SK-N-SH (cell line): ENCODE measurements around the gene OSBP. TPM values are rescaled to one million over a fixed set of nuclear protein-coding genes. Genes with fewer than 3 reads are reported as not detected.

Experiments used
- CTCF ChIA-PET: fragments of 300-600, 350-600 bp; formaldehyde crosslinking; extraction: SDS; loops from one replicate; lab custom pipeline; 2021; lab: Yijun Ruan, JAX
- POLR2A ChIA-PET: fragments of 350-600 bp; sonication (Branson Sonifier 250); formaldehyde crosslinking; extraction: SDS; loops from one replicate; lab custom pipeline; 2020; ENCODE audit warnings: antibody characterized with exemption, inconsistent platforms; lab: Yijun Ruan, JAX
- DNase-seq: peaks from one replicate; pipeline ENCODE4 v3.0.0; 2012
- H2AFZ ChIP-seq: fragments of 200-600 bp; sonication (generic); 2 replicates; pipeline ENCODE4 v1.8.1; 2016; ENCODE audit warnings: antibody characterized with exemption, mild to moderate bottlenecking, low read depth
- H3F3A ChIP-seq: fragments of 200-600 bp; sonication (generic); replicated peaks from 2 replicates; pipeline ENCODE3; 2016; ENCODE audit warnings: antibody characterized with exemption, mild to moderate bottlenecking; ENCODE audit not compliant: insufficient read depth
- H3K27ac ChIP-seq, 2 experiments: fragments of 200-500 bp in 1 of 2; fragments of 200-600 bp in 1 of 2; sonication (Bioruptor generic) in 1 of 2; sonication (generic), shearing (Covaris generic) in 1 of 2; 2 replicates each; pipeline versions ENCODE4 v1.5.1 to v1.6.1; 2014 to 2016; ENCODE audit warnings: low read depth in 2 of 2, inconsistent platforms in 1 of 2, low read length in 1 of 2, mild to moderate bottlenecking in 1 of 2, mixed read lengths in 1 of 2
- H3K27me3 ChIP-seq: fragments of 200-600 bp; sonication (generic), shearing (Covaris generic); 2 replicates; pipeline ENCODE4 v1.6.1; 2016; ENCODE audit warnings: mixed run types; ENCODE audit not compliant: insufficient read depth
- H3K36me3 ChIP-seq, 2 experiments: fragments of 200-500 bp in 1 of 2; fragments of 200-600 bp in 1 of 2; sonication (Bioruptor generic) in 1 of 2; sonication (generic) in 1 of 2; replicated peaks in 1 of 2; 2 replicates each; pipeline versions ENCODE3 to v1.5.1; 2014 to 2016; ENCODE audit warnings: low read length in 1 of 2, mild to moderate bottlenecking in 1 of 2; ENCODE audit not compliant: insufficient read depth in 2 of 2, control insufficient read depth in 1 of 2
- H3K4me1 ChIP-seq, 2 experiments: fragments of 200-500 bp in 1 of 2; fragments of 200-600 bp in 1 of 2; sonication (Bioruptor generic) in 1 of 2; sonication (generic), shearing (Covaris generic) in 1 of 2; 2 replicates each; pipeline versions ENCODE4 v1.5.1 to v1.6.1; 2014 to 2016; ENCODE audit warnings: low read depth in 1 of 2, low read length in 1 of 2, mixed run types in 1 of 2; ENCODE audit not compliant: insufficient read depth in 2 of 2, control insufficient read depth in 1 of 2
- H3K4me2 ChIP-seq: fragments of 200-600 bp; sonication (generic), shearing (Covaris generic); 2 replicates; pipeline ENCODE4 v1.6.1; 2017; ENCODE audit warnings: mixed run types
- H3K4me3 ChIP-seq, 2 experiments: fragments of 200-500 bp in 1 of 2; fragments of 200-600 bp in 1 of 2; sonication (Bioruptor generic) in 1 of 2; sonication (generic), shearing (Covaris generic) in 1 of 2; 2 replicates each; pipeline versions ENCODE4 v1.5.1 to v1.8.1; 2014 to 2016; ENCODE audit warnings: low read depth in 2 of 2, inconsistent platforms in 1 of 2, low read length in 1 of 2, mild to moderate bottlenecking in 1 of 2, mixed read lengths in 1 of 2, moderate library complexity in 1 of 2
- H3K79me2 ChIP-seq: fragments of 200-600 bp; sonication (generic); 2 replicates; pipeline ENCODE4 v1.8.1; 2017; ENCODE audit warnings: mild to moderate bottlenecking; ENCODE audit not compliant: insufficient read depth
- H3K9ac ChIP-seq: fragments of 200-600 bp; sonication (generic); 2 replicates; pipeline ENCODE4 v1.6.1; 2017; ENCODE audit warnings: mixed run types
- H3K9me2 ChIP-seq: fragments of 200-600 bp; sonication (generic); 2 replicates; pipeline ENCODE4 v1.6.1; 2017; ENCODE audit warnings: mixed run types
- H3K9me3 ChIP-seq: fragments of 200-600 bp; sonication (generic); 2 replicates; pipeline ENCODE4 v1.6.1; 2017; ENCODE audit warnings: mixed run types, mild to moderate bottlenecking, moderate library complexity
- H4K20me1 ChIP-seq: fragments of 200-600 bp; sonication (generic); 2 replicates; pipeline ENCODE4 v1.6.1; 2017; ENCODE audit warnings: mild to moderate bottlenecking, mixed run types; ENCODE audit not compliant: insufficient read depth
- CHD2 ChIP-seq: fragments of 150-350 bp; IDR thresholded peaks from 2 replicates; pipeline ENCODE4 v1.6.1; 2018; ENCODE audit warnings: low read length; ENCODE audit not compliant: partially characterized antibody
- ELF1 ChIP-seq: IDR thresholded peaks from 2 replicates; pipeline ENCODE4 v1.4.0; 2012
- NFIC ChIP-seq: IDR thresholded peaks from 2 replicates; pipeline ENCODE4 v1.4.0; 2012; ENCODE audit warnings: borderline replicate concordance
- POLR2AphosphoS5 ChIP-seq: IDR thresholded peaks from 2 replicates; pipeline ENCODE4 v1.6.1; 2012; ENCODE audit warnings: low read depth, low read length
- RAD21 ChIP-seq: IDR thresholded peaks from 2 replicates; pipeline ENCODE4 v1.6.1; 2012; ENCODE audit warnings: mild to moderate bottlenecking, low read length
- SIN3A ChIP-seq: IDR thresholded peaks from 2 replicates; pipeline ENCODE4 v1.6.1; 2012; ENCODE audit warnings: low read depth, mild to moderate bottlenecking, low read length, moderate library complexity, borderline replicate concordance
- WGBS: methylation state at CpG from one replicate; pipeline ENCODE4 v1.1.6; 2017; ENCODE audit warnings: low lambda C conversion rate; 5-methylcytosine and 5-hydroxymethylcytosine counted together
- polyA plus RNA-seq, 3 experiments: library from polyadenylated mRNA; depleted of rRNA; stranded (reverse); fragments of >200 nt; gene quantifications; 2 replicates each; pipeline ENCODE4 v1.2.3, GENCODE V29; 2012
- TF ChIP-seq, protein P1 (sequence below): IDR thresholded peaks from 2 replicates; pipeline ENCODE4 v1.4.0; 2012; ENCODE audit warnings: low read depth, borderline replicate concordance
- TF ChIP-seq, protein P2 (sequence below): IDR thresholded peaks from 2 replicates; pipeline ENCODE4 v1.4.0; 2012; ENCODE audit warnings: low read depth, borderline replicate concordance
- TF ChIP-seq, protein P3 (sequence below): IDR thresholded peaks from 2 replicates; pipeline ENCODE4 v1.6.1; 2012; ENCODE audit warnings: mild to moderate bottlenecking, low read depth, low read length, moderate library complexity
- TF ChIP-seq, protein P4 (sequence below): IDR thresholded peaks from 2 replicates; pipeline ENCODE4 v1.4.0; 2012; ENCODE audit warnings: low read depth

OSBP gene
- polyA plus RNA-seq, 1 of the 3 experiments (the other 2 are of a cell fraction) = 12.1 TPM

DNA sequence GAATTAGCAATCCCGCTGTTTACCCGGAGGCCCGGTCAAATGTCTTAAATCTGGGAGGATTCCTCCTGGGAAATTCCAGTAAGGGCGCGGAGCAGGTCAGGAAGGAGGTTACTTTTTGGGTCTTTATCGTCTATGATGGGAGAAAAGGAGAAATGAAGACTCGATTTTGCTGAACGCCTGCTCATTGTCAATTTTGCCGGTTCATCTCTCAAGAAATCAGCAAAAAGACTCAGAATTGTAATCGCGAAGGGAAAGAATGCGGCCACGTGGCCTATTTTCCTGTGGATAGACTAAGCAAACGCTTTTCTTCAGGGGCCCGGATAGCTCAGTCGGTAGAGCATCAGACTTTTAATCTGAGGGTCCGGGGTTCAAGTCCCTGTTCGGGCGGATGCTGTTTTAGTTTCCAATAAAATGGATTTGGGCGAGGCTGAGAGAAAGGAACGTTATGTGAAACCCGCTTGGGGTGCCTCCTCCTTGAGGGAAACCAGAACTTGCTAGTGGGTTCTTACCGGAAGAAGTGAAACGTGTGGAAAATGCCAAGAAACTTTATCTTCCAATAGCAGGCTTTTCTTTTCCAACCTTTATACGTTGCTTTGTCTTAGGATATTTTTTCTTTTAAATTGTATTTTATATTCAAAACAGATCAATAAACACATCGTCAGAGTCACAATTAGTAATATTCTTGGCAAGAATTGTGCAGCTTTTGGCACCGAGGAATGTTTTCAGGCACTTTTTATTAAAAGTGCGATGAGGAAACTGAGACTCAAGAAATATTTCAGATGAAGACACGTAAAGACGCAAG is 59.3 kb downstream of the OSBP start (continued):
- TF ChIP-seq, protein P1, sequence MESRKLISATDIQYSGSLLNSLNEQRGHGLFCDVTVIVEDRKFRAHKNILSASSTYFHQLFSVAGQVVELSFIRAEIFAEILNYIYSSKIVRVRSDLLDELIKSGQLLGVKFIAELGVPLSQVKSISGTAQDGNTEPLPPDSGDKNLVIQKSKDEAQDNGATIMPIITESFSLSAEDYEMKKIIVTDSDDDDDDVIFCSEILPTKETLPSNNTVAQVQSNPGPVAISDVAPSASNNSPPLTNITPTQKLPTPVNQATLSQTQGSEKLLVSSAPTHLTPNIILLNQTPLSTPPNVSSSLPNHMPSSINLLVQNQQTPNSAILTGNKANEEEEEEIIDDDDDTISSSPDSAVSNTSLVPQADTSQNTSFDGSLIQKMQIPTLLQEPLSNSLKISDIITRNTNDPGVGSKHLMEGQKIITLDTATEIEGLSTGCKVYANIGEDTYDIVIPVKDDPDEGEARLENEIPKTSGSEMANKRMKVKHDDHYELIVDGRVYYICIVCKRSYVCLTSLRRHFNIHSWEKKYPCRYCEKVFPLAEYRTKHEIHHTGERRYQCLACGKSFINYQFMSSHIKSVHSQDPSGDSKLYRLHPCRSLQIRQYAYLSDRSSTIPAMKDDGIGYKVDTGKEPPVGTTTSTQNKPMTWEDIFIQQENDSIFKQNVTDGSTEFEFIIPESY = no peak
- 0 out of 2 replicates have a peak, but pooled peaks have one; percentile 35 for TF ChIP-seq SIN3A
- TF ChIP-seq CHD2 = peak; percentile 61
- peak; percentile 27; the same call in 1 of the 2 replicates for TF ChIP-seq POLR2AphosphoS5
- TF ChIP-seq NFIC = no peak
- no peak for TF ChIP-seq RAD21

DNA sequence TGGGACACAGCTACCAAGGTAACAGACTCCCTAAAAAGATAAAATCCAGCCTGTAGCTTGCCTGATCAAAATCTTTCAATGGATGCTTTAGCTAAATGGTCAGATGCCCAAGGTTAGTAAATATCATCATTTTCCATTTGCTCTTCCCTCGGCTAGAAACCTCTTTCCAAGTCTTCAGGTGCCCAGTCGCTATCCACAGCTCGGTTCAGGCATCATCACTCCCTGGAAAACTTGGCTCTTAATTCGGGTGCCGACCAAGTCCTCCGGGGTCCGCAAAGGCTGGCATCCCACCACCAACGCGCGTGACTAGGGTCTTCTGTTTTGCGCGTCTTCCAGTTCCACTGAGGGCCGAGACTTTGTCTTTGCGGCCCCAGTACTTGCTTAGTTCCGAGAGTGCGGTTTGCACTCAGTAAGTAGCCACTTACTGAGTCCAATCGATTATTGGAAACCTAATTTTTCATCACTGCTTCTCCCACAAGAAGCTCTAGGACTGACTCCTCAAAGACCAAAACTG is 59.9 kb downstream of the OSBP start:
- 8% methylated on average over 15 of the region's 17 CpGs for WGBS
- POLR2A ChIA-PET = no interaction called here
- Histone ChIP-seq H3K4me3 (peak overlapping the region; percentile 61 to 62), H2AFZ (peak overlapping the region; percentile 92), H3K4me1 (peaks cover 0 to 5% of the 10 kb centered on the region in 2 experiments; a peak in 2 of 4 replicates), H4K20me1 (no peaks in the 10 kb centered on the region), H3K4me2 (peak overlapping the region; percentile 87), H3K9me2 (no peaks in the 10 kb centered on the region), H3K9me3 (no peaks in the 10 kb centered on the region), H3K36me3 (no peaks in the 10 kb centered on the region), H3K9ac (peak overlapping the region; percentile 67; the same call in 1 of the 2 replicates), H3K27me3 (no peaks in the 10 kb centered on the region), H3K79me2 (no peaks in the 10 kb centered on the region), H3F3A (peaks cover 54% of the 10 kb centered on the region), H3K27ac (peak overlapping the region; percentile 63 to 80)
- DNase-seq = peak; percentile 18
- CTCF ChIA-PET = no interaction called here
- no peak for TF ChIP-seq ELF1
- TF ChIP-seq, protein P2, sequence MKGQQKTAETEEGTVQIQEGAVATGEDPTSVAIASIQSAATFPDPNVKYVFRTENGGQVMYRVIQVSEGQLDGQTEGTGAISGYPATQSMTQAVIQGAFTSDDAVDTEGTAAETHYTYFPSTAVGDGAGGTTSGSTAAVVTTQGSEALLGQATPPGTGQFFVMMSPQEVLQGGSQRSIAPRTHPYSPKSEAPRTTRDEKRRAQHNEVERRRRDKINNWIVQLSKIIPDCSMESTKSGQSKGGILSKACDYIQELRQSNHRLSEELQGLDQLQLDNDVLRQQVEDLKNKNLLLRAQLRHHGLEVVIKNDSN = no peak
- TF ChIP-seq, protein P3, sequence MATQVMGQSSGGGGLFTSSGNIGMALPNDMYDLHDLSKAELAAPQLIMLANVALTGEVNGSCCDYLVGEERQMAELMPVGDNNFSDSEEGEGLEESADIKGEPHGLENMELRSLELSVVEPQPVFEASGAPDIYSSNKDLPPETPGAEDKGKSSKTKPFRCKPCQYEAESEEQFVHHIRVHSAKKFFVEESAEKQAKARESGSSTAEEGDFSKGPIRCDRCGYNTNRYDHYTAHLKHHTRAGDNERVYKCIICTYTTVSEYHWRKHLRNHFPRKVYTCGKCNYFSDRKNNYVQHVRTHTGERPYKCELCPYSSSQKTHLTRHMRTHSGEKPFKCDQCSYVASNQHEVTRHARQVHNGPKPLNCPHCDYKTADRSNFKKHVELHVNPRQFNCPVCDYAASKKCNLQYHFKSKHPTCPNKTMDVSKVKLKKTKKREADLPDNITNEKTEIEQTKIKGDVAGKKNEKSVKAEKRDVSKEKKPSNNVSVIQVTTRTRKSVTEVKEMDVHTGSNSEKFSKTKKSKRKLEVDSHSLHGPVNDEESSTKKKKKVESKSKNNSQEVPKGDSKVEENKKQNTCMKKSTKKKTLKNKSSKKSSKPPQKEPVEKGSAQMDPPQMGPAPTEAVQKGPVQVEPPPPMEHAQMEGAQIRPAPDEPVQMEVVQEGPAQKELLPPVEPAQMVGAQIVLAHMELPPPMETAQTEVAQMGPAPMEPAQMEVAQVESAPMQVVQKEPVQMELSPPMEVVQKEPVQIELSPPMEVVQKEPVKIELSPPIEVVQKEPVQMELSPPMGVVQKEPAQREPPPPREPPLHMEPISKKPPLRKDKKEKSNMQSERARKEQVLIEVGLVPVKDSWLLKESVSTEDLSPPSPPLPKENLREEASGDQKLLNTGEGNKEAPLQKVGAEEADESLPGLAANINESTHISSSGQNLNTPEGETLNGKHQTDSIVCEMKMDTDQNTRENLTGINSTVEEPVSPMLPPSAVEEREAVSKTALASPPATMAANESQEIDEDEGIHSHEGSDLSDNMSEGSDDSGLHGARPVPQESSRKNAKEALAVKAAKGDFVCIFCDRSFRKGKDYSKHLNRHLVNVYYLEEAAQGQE = no peak
- TF ChIP-seq RAD21 = no peak
- TF ChIP-seq, protein P4, sequence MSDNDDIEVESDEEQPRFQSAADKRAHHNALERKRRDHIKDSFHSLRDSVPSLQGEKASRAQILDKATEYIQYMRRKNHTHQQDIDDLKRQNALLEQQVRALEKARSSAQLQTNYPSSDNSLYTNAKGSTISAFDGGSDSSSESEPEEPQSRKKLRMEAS = no peak
- no peak for TF ChIP-seq POLR2AphosphoS5
- peak; percentile 3; the same call in 1 of the 2 replicates for TF ChIP-seq SIN3A
